Smooth muscle cell (in vitro differentiated cells): ENCODE data around the gene MARK3. TPM values are rescaled to one million over a fixed set of nuclear protein-coding genes. Genes with fewer than 3 reads are reported as not detected.

Source experiments
- DNase-seq: peaks from one replicate; lab custom pipeline; 2025; ENCODE audit not compliant: unreplicated experiment; lab: John Stamatoyannopoulos, UW
- H2AFZ ChIP-seq: fragments of 200-600 bp; sonication (generic); 2 replicates; pipeline ENCODE4 v1.6.0; 2016; ENCODE audit warnings: antibody characterized with exemption, low read depth, mild to moderate bottlenecking
- H3F3A ChIP-seq: fragments of 200-600 bp; sonication (generic); 2 replicates; pipeline ENCODE4 v1.6.0; 2017; ENCODE audit warnings: antibody characterized with exemption, low read depth
- H3K27ac ChIP-seq: fragments of 200-600 bp; sonication (generic); 2 replicates; pipeline ENCODE4 v1.5.1; 2016; ENCODE audit warnings: low read depth, mild to moderate bottlenecking
- H3K27me3 ChIP-seq: fragments of 200-600 bp; sonication (generic); 2 replicates; pipeline ENCODE4 v1.6.1; 2016; ENCODE audit warnings: low read depth, mild to moderate bottlenecking
- H3K36me3 ChIP-seq: fragments of 200-600 bp; sonication (generic); 2 replicates; pipeline ENCODE4 v1.5.1; 2016; ENCODE audit warnings: low read depth
- H3K4me1 ChIP-seq: fragments of 200-600 bp; sonication (generic); 2 replicates; pipeline ENCODE4 v1.5.1; 2016; ENCODE audit warnings: low read depth
- H3K4me2 ChIP-seq: fragments of 200-600 bp; sonication (generic); 2 replicates; pipeline ENCODE4 v1.6.0; 2016; ENCODE audit warnings: mild to moderate bottlenecking
- H3K4me3 ChIP-seq: fragments of 200-600 bp; sonication (generic); 2 replicates; pipeline ENCODE4 v1.5.1; 2016; ENCODE audit warnings: mild to moderate bottlenecking
- H3K79me2 ChIP-seq: fragments of 200-600 bp; sonication (generic); 2 replicates; pipeline ENCODE4 v1.6.0; 2016; ENCODE audit warnings: low read depth, mild to moderate bottlenecking
- H3K9ac ChIP-seq: fragments of 200-600 bp; sonication (generic); 2 replicates; pipeline ENCODE4 v1.6.0; 2016; ENCODE audit warnings: low read depth
- H3K9me3 ChIP-seq: fragments of 200-600 bp; sonication (generic); replicated peaks from 2 replicates; pipeline ENCODE4 v1.5.1; 2016; ENCODE audit warnings: low read depth
- H4K20me1 ChIP-seq: fragments of 200-600 bp; sonication (generic); 2 replicates; pipeline ENCODE4 v1.6.0; 2016; ENCODE audit warnings: low read depth
- CTCF ChIP-seq: fragments of 200-600 bp; sonication (generic); IDR thresholded peaks from 2 replicates; pipeline ENCODE4 v1.5.1; 2017; ENCODE audit warnings: borderline replicate concordance, mild to moderate bottlenecking, antibody characterized with exemption; ENCODE audit not compliant: insufficient read depth, poor library complexity, severe bottlenecking
- WGBS: methylation state at CpG from one replicate; pipeline ENCODE4 v1.1.7; 2016; ENCODE audit warnings: low lambda C conversion rate; 5-methylcytosine and 5-hydroxymethylcytosine counted together
- polyA plus RNA-seq: library from polyadenylated mRNA; unstranded; fragments of >200 nt; fragmentation: Nextera tagmentation; extraction: Ambion mirVana; gene quantifications from 2 replicates; pipeline ENCODE4 v1.2.1, GENCODE V29; 2016
- total RNA-seq: library from RNA; depleted of rRNA; stranded (reverse); fragments of >200 nt; gene quantifications from 2 replicates; pipeline ENCODE4 v1.2.3, GENCODE V29; 2014

Gene MARK3
- total and polyA plus RNA-seq, 2 experiments from 2014 or later = 63.2 to 68.4 TPM

DNA sequence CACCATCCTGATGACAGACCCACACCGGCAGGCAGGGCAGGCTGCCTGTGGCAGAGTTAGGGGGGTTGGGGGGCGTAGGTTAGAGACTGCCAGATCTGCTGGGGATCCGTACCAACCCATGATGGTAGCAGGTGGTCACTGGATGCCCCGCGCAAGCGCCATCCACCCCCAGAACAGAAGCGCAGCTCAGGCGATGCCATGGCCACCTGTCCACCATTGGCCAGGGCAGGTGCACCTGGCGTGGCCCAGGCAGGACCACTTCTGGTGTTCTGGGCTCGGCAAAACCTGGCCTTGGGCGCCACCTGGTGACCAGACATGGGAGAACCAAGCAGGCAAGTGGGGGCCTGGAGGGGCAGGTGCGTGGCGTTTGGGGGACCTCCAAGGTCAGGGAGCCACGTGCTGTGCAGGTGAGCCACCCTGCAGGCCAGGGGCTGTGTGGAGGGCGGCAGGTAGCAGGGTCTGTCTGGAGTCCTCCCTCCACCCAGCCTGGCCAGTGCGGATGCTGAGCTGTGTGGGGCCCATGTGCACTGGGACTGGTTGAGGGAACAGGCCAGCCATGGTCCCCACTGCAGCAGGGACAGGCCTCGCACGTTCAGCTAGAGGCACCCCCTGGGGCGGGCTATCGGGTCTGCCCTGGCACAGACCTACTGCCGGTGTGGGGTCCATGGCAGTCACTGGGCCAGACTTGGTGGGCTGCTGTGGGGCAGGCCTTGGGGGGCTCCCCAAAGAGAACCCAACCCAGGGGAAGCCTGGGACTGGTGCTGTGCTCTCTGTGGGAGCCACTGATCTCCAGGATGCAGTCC lies 161.6 kb downstream of the MARK3 start:
- Histone ChIP-seq H3K4me1 (peaks cover 14% of the 10 kb centered on the region), H3K9ac (no peak overlapping the region), H3F3A (no peaks in the 10 kb centered on the region), H3K9me3 (no peaks in the 10 kb centered on the region), H3K79me2 (no peaks in the 10 kb centered on the region), H3K4me2 (no peak overlapping the region), H3K27ac (no peak overlapping the region), H3K27me3 (no peaks in the 10 kb centered on the region), H4K20me1 (peaks cover 20% of the 10 kb centered on the region), H2AFZ (no peak overlapping the region), H3K36me3 (no peaks in the 10 kb centered on the region), H3K4me3 (no peak overlapping the region)
- DNase-seq = peak; percentile 28
- TF ChIP-seq CTCF = peak; percentile 94
- 30% methylated on average over 21 of the region's 21 CpGs for WGBS

- Histone ChIP-seq H3K79me2 (no peaks in the 10 kb centered on the region), H3K9me3 (no peaks in the 10 kb centered on the region), H3K9ac (no peak overlapping the region), H3K4me2 (no peak overlapping the region), H3K4me3 (no peak overlapping the region), H2AFZ (no peak overlapping the region), H3K27me3 (no peaks in the 10 kb centered on the region), H3K4me1 (peaks cover 7% of the 10 kb centered on the region), H3K27ac (no peak overlapping the region), H4K20me1 (peaks cover 27% of the 10 kb centered on the region), H3F3A (no peaks in the 10 kb centered on the region), H3K36me3 (no peaks in the 10 kb centered on the region)
- no peak for TF ChIP-seq CTCF
- WGBS = 81% methylated on average over 11 of the region's 11 CpGs
- DNase-seq = no peak
Observed at GRCh38 chr14:103547455-103547940, 162.3 kb downstream of the MARK3 start.

DNA sequence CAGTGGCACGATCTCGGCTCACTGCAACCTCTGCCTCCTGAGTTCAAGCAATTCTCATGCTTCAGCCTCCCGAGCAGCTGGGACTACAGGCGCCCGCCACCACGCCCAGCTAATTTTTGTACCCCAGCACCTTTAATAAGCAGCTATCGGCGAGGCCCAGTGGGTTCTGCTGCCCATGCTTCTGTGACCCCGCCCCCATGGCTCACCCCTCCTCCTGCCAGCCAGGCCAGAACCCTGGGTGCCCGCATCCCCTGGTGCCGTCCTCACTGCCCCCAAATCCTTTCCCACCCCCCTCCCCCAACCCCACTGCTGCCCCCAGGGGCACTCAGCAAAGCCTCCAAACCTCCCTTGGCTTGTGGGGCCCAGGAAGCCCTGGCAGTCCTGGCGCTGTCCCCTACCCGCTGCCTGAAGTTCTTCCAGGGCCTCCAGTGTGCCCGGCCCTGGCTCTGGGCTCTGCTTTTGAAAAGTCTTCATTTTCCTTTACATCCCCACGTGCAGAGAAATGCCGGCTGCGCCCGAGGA lies 162.8 kb downstream of the MARK3 start:
- Histone ChIP-seq H4K20me1 (peaks cover 31% of the 10 kb centered on the region), H3K9ac (no peak overlapping the region), H3F3A (no peaks in the 10 kb centered on the region), H3K79me2 (no peaks in the 10 kb centered on the region), H3K27me3 (no peaks in the 10 kb centered on the region), H3K27ac (no peak overlapping the region), H3K4me1 (peaks cover 4% of the 10 kb centered on the region), H3K4me2 (no peak overlapping the region), H3K36me3 (no peaks in the 10 kb centered on the region), H3K4me3 (no peak overlapping the region), H2AFZ (no peak overlapping the region), H3K9me3 (no peaks in the 10 kb centered on the region)
- no peak for TF ChIP-seq CTCF
- no peak for DNase-seq
- WGBS = 94% methylated on average over 15 of the region's 18 CpGs
